Hepatocyte (in vitro differentiated cells): ENCODE data around the gene CABLES2.

Experiments used
- EZH2 ChIP-seq: fragments of 200-600 bp; sonication (generic); IDR thresholded peaks from 2 replicates; pipeline ENCODE4 v1.6.1; 2016; ENCODE audit warnings: antibody characterized with exemption, mild to moderate bottlenecking, borderline replicate concordance
- EZH2phosphoT487 ChIP-seq: fragments of 200-600 bp; sonication (generic); IDR thresholded peaks from one replicate; pipeline ENCODE4 v1.6.1; 2018; ENCODE audit warnings: antibody characterized with exemption, mild to moderate bottlenecking, low read depth, moderate library complexity; ENCODE audit not compliant: unreplicated experiment, severe bottlenecking
- TF ChIP-seq, protein P1 (sequence below): fragments of 200-600 bp; sonication (generic); IDR thresholded peaks from 2 replicates; pipeline ENCODE4 v1.5.1; 2016; ENCODE audit warnings: antibody characterized with exemption, mild to moderate bottlenecking; ENCODE audit not compliant: poor library complexity

DNA sequence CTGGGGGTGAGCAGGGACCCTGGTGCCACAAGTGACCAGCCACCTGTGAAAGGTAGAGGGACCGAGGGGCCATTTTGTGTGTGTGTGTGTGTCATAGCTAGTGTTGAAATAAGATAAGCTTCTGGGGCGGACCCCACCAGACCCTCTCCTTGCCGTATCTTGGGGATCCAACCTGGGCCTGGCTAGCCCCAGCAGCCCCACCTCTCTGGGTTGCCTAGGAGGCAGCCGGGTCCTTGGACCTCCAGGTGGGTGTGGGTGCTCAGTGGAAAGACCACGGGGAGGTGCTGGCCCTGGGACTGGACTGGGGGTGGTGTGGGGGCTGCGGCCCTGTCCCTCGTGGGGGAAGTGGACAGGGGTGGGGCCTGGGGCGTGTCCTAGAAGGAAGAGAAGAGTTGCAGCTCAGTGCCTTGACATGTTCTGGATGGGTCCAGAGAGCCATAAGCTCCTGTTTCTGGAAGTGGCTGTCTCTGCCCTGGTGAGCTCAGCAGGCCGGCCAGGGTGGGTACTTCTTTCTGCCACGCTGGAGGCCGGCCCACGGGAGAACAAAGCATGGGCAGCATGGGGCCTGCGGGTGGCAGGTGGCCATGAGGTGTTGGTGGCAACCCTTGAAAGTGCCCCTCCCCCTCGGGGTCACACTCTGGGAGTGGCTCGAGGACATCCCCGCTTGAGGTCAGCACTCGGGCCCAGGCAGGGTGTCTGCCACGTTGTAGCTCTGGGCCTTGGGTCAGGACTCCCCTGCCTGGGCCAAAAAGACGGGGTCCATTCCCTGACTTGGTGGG is 11.8 kb upstream of the CABLES2 start:
- TF ChIP-seq, protein P1, sequence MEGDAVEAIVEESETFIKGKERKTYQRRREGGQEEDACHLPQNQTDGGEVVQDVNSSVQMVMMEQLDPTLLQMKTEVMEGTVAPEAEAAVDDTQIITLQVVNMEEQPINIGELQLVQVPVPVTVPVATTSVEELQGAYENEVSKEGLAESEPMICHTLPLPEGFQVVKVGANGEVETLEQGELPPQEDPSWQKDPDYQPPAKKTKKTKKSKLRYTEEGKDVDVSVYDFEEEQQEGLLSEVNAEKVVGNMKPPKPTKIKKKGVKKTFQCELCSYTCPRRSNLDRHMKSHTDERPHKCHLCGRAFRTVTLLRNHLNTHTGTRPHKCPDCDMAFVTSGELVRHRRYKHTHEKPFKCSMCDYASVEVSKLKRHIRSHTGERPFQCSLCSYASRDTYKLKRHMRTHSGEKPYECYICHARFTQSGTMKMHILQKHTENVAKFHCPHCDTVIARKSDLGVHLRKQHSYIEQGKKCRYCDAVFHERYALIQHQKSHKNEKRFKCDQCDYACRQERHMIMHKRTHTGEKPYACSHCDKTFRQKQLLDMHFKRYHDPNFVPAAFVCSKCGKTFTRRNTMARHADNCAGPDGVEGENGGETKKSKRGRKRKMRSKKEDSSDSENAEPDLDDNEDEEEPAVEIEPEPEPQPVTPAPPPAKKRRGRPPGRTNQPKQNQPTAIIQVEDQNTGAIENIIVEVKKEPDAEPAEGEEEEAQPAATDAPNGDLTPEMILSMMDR = no peak
- TF ChIP-seq EZH2phosphoT487 (no peak), EZH2 (no peak)
